NCI-H82 treated with DMSO at 0.1 percent for 48 hours (cell line): ENCODE results near the gene RPL36.
"Not testable (repeated sequence)": the region's sequence is repeated elsewhere in the genome, so short reads cannot be mapped to it uniquely, and the experiment has no call there.

Source experiments
- DNase-seq: peaks from one replicate; lab custom pipeline; 2025; ENCODE audit not compliant: unreplicated experiment; lab: John Stamatoyannopoulos, UW

Gene RPL36

GRCh38 chr19:5688262-5688881 lies 1.7 kb upstream of the RPL36 start:
- DNase-seq = not testable (repeated sequence)

- DNase-seq = no peak
Measured at GRCh38 chr19:5690955-5691821, 1.1 kb downstream of the RPL36 start.

DNA sequence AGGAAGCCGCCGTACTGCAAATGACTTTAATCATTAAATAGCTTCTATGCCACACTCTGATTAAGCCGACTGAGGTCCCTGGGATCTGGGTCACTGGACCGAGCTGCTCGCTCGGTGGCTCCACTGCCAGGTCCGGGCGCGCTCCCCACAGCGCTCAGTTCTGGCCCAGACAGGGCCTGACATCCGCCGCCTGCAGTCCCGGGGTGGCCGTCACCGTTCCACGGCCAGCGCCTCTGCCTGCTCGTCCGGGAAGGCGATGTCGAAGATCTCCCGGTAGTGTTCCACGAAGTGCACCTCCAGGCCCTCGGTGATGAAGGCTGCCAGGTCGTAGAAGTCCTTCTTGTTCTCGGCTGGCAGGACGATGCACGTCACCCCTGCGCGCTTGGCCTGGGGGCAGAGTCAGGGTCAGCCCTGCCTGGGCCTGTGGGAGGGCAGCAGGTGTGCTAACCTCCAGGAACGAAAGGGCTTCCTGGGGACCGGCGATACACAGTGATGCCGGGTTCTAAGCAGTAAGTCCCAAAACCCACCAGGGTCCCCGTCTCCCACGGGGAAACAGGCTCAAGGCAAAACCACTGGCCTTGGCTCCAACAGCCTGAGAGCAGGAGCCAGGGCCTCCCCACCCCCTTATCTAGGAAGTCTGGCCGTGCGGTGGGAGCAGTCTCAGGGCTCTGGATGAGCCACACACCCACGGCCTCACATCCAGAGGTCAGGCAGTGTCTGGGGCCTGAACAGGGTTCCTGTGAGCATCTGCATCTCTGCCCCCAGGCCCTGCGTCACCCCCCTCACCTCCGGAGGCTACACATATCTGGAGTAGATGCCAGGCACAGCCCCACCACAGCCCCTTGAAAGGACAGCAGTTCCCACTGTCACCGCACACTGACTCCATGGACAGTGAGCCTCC lies 2.0 kb downstream of the RPL36 start:
- DNase-seq = no peak

- DNase-seq = no peak
Measured at GRCh38 chr19:5692723-5693194, 2.7 kb downstream of the RPL36 start.

- DNase-seq = no peak
Measured at GRCh38 chr19:5693195-5694166, 3.4 kb downstream of the RPL36 start.

DNA sequence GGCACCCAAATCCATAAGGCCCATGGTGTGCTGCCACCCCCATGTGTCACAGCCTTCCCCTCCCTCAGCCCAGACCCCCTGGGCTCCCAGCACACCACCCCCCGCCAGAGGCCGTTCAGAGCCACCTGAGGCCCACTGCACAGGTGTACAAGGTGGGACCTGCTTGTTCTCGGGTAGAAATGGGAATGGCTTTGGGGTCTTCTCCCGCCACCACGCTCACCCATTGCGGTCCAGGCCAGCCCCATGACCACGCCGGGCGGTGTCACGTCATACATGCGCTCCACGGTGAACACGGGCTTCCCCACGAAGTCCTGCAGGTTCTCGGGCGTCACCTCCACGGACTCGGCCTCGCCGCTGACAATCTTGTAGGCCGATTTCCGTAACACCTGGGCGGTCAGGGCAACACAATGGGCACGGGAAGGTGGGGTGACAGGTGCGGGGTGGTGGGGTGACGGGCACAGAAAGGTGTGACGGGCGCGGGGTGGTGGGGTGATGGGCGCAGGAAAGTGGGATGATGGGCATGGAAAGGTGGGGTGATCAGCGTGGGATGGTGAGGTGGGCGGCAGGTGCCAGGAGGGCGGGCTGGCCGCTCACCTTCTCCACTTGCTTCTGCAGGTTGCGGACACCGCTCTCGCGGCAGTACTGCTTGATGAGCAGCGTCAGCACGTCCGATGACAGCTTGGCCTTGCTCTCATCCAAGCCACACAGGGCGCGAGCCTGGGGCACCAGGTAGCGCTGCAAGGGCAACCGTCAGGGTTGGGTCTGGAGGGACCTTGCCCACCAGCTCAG lies 4.3 kb downstream of the RPL36 start:
- no peak for DNase-seq

DNA sequence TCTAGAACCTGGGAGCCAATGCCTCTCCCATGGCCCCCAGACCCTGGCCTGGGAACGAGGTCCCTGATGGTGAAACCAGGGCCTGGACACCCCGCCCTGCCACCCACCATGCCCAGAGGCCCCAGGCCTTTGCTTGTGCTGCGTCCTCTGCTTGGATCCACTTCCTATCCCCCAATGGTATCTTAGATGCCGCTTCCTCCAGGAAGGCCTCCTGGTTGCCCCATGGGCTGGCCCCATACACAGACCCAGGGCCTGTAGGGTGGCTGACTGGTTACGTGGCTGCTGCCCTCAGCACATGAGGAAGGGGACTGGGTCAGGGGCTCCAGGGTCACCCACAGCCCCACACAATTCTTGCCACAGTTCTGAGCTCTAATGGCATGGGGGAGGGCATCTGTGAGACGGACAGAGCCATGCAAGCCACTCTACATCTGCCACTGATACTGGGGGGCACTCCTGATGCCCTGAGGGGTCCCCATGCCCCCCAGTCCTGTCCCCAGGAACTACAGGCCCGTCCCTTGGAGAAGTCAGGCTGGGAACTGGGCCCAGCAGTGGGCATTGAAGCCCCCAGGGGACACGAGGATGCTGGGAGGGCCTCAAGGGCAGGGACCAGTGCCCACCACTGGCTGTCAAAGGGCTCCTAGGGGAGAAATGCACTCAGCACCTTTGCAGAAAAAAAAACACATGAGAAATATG lies 5.0 kb downstream of the RPL36 start:
- no peak for DNase-seq

DNA sequence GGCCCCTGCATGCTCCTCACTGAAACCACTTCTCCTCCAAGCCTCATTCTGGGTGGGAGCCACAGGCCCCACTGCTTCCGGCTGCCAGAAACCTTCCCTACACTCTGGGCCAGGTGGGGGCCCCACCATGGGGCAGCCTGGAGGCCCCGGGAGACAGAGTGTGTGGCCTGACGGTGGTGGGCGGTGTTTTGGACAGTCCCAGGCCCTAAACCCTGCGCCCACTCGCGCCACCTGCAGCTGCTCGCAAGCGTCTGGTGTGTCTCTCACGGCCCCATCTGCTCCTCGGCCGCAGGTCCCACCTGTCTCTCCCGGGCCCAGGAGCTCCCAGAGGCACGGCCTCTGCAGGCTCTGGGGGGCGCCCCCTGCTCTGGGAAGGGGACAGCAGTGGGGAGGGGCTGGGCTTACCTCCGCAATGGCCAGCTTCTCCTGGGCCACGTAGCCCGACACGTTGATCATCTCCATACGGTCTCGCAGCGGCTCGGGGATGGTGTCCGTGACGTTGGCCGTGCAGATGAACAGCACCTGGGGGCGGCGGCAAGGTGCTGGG lies 5.6 kb downstream of the RPL36 start:
- no peak for DNase-seq

- DNase-seq = no peak
Measured at GRCh38 chr19:5696196-5697021, 6.3 kb downstream of the RPL36 start.

- DNase-seq = no peak
Measured at GRCh38 chr19:5697022-5697889, 7.2 kb downstream of the RPL36 start.

- DNase-seq = no peak
Measured at GRCh38 chr19:5697890-5698634, 8.0 kb downstream of the RPL36 start.

- DNase-seq = no peak
Measured at GRCh38 chr19:5698635-5699422, 8.7 kb downstream of the RPL36 start.

- DNase-seq = no peak
Measured at GRCh38 chr19:5700455-5701092, 10.5 kb downstream of the RPL36 start.

DNA sequence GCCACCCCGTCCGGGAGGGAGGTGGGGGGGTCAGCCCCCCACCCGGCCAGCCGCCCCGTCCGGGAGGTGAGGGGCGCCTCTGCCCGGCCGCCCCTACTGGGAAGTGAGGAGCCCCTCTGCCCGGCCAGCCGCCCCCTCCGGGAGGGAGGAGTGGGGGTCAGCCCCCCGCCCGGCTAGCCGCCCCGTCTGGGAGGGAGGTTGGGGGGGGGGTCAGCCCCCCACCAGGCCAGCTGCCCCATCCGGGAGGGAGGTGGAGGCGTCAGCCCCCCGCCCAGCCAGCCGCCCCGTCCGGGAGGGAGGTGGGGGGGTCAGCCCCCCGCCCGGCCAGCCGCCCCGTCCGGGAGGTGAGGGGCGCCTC lies 11.9 kb downstream of the RPL36 start:
- not testable (repeated sequence) for DNase-seq
